Stimulated activated CD4-positive, alpha-beta T cell treated with anti-CD3 and anti-CD28 coated beads, TNF-alpha, amount 100 ng/mL, for 1 hour (primary cell): ENCODE measurements around the gene RAPGEF4.
"Not testable (repeated sequence)": the region's sequence is repeated elsewhere in the genome, so short reads cannot be mapped to it uniquely, and the experiment has no call there.

Experiments used
- DNase-seq, 3 donors: peaks; one replicate each; pipeline ENCODE4 v3.0.0-alpha.2; 2020; ENCODE audit warnings: low read depth in 3 of 3, low spot score in 1 of 3

The RAPGEF4 gene

DNA sequence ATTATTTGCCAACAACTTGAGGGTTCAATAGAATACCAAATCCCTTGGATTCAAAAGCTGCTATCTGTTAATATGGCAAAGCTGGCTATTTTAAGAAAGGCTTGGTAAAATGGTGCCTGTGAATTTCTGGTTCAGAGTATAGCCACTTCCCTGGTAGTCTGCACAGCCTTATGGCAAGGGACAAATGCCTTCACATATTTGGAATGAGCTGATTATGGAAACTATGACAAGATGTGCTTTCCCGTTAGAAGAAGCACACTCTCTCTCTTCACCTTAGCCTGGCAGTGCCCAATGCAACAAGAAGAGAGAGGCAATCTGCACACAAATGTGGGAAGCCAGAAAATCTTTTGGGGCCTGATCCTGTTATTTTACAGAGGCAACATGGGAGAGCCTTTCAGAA is 292.5 kb downstream of the RAPGEF4 start:
- no peak for DNase-seq

DNA sequence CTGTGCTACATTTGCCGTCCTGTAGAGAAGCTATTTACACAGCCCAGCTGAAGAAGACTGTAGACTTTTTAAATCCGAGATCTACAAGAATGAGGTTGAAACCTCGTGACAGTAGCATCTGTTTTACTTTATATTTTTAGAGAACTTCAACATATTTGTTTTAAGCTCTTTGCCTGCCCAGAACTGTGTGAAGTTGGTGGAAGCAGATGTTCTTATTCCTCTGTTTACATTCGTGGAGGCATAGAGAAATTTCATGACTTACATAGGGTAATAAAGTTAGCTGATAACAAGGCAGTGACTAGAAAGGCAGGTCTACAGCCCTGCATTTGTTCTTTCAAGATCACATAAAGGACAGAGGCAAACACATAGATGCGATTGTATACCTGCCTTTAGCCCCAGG is 293.0 kb downstream of the RAPGEF4 start:
- DNase-seq = no peak

DNA sequence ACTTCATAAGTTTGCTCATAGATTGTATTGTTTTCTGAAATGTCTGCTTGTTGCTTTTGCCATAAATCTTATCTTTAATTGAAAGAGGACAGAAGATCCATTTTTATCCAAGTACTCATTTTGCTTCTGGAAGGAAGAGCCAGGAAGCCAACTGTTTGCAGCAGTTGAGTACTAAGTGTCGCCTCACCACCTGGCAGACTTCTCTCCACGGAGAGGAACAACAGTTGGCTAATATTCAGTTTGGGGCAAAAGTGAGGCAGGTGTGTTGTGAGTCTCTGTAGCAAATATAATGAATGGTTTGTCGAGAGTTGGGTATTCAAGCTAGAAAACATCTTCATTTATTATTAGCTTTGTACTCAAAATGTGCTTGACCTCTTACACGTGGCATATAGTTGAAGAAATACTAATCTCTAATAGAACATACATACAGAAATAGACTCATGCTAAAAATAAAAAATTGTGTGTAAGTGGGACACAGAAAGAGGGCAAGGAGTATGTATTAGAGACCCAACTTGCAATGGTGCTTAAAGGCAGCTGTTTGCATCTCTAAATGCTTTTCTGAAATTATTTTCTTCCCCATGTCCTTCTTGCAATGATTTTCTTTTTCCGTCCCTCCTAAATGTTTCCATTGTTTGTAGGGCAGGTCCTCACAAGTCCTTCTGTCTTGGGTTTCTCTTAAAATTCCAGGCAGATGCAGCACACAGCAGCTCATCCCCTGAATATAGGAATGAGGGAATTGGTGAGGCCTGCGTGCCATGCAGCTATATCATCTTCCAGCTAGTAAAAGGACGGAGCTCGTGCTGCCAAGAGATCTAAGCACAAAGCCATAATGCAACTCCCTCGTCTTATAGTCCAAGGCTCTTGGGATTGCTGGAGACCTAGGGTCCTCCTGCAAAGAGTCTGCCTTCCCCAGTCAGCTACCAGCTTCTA is 295.2 kb downstream of the RAPGEF4 start:
- DNase-seq = no peak

DNA sequence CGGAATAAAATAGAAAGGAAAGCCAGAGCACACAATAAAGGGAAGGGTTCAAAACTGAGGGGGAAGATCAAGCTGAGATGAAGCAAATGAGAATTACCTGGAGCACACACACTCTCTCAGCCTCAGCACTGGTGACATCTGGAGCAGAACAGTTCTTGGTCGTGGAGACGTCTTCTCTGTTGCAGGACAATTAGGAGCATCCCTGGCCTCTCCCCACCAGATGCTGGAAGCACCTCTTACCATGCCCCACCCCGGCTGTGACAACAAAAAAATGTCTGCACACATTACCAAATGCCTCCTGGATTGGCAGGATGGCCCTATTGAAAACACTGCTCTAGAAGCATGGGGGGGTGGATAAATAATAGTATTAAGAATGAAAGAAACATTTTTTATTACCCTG is 296.4 kb downstream of the RAPGEF4 start:
- DNase-seq = no peak

DNA sequence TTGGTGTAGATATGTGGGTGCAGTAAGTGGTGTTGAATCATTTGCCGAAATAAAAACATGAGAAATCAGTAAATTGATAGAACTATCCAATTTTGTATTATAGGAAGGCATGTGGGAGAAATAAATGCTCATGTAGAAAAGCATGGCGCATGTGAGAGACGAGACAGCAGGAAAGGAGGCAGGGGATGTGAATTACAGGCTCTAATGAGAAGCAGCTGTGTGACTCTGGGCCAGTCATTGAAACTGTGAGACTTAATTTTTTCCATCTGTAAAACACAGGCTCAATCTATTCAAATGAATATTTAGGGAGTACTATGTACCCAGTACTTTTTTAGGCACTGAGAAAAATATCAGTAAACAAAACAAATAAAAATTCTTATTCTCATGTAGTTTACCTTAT is 297.4 kb downstream of the RAPGEF4 start:
- DNase-seq = no peak

DNA sequence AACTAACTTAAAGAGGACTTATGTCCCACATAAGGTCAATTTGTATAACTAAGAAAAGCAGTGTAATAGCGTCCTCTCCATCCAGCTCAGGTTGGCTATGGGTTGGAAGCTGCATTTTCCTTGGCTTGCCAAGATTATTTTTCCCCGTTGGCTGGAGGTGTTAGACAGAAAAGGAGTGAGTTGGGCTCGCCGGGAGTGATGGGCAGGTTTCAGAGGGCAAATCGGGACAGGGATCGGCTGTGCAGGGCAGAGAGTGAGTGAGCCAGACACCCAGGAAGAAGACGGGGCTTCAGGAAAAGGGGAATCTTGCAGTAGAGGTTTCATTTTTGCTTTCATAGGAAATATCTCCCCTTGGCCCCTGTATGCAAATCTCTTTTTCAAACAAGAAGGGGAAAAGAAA is 298.5 kb downstream of the RAPGEF4 start:
- DNase-seq = no peak

DNA sequence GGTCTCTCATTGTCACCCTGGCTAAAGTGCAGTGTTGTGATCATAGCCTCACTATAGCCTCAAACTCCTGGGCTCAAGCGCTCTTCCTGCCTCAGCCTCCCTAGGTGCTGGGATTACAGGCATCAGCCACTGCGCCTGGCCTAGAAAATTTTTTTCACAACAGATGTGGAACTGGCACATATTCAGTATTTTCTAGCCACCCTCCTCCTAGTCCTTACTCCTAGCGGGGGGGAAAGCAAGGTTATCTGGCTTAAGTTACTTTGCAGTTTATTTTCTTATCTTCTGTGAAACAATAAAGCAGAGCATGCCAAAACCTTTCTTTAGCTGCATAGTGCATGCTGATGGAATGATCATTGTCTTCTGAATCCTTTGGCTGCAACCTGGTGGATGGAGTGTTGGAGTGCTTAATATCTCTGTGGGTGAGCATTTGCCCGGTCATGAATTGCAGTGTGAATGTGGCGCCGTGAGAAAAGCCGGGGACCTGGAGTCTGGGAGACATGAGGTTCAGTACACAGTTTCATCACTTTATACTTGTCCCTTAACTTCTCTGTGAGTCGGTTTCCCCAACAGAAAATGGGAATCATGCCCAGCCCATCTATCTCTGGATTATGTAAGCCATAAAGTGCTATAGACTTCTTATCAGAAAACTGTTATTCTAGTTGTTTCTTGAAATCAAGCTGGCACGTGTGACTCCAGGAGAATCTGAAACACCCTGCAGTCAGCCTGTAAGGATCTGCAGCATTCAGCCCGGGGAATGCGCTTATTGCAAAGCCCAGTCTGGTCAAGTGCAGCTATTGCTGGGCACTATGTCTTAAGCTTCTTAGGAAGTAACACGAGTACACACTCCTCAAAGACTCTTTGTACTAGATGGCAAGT is 301.8 kb downstream of the RAPGEF4 start:
- no peak for DNase-seq

DNA sequence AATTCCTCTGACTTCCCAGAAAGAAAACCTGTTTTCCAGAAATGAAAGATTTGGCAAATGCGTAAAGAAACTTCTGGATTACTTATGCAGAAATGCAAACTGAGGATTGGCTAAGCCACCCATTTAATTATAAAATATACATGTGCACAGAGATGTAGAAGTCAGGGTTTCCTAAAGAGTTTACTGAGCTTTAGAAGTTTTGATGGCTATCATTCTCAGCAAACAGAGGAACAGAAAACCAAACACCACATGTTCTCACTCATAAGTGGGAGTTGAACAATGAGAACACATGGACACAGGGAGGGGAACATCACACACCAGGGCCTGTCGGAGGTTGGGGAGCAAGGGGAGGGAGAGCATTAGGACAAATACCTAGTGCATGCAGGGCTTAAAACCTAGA is 302.6 kb downstream of the RAPGEF4 start:
- not testable (repeated sequence) for DNase-seq

DNA sequence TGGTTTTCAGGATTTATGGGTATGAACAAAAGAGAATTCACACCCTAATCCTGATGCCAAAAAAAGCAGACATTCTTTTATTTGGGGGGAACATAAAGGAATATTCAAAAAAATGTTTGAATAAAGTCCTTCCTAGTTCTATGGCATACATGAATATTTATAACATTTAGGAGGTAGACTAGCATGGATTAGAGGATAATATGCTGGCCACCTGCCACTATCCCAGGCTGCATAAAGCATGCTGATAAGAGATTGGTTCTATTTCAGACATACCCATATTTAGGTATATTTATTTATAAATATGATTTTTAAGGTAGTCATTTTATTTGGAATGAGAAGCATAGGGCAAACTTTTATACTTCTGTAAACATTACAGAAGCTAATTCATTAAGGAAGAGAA is 305.1 kb downstream of the RAPGEF4 start:
- no peak for DNase-seq

DNA sequence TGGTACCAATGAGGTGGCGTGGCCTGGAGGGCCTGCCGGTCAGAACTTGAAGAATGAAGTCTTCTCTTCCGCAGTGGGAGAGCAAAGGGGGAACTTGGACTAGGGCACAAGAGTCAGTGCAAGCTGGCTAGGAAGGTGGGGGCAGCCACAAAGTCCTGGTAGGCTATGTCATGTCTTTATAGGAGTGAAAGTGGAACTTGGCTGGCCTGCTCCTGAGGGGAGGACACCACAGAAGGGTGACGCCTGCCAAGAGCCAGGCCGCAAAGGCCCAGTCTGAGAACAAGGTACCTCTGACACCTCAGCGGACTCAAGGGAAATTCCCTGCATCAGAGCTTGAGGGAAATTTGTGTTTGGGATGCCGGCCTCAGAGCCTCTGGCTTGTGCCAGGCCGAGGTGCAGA is 307.8 kb downstream of the RAPGEF4 start:
- DNase-seq = no peak

DNA sequence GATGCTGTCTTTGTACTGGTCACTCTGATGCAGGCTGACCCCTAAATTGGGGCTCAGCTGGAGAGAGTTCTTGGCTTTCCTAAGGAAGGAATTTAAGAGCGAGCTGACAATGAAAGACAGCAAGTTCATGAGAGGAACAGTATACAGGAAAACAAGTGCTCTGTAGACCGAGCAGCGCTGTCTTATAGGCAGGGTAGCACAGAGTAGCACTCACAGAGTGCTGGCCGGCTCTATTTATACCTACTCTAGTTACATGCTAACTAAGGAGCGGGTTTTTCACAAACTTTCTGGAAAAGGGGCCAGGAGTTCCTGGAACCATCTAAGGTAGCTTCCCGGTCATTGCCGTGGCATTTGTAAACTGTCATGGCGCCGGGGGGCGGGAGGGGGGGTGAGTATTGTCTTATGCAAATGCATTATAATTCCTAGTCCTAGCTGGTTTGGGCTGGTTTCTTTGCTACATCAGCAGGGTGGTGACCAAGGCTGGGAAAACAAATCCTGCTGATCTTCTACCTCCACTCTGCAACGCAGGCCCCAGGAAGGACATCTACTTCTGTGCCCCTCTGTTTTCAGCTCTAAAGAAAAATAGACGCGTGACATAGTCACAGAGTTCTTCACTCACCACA is 308.4 kb downstream of the RAPGEF4 start:
- DNase-seq = no peak

DNA sequence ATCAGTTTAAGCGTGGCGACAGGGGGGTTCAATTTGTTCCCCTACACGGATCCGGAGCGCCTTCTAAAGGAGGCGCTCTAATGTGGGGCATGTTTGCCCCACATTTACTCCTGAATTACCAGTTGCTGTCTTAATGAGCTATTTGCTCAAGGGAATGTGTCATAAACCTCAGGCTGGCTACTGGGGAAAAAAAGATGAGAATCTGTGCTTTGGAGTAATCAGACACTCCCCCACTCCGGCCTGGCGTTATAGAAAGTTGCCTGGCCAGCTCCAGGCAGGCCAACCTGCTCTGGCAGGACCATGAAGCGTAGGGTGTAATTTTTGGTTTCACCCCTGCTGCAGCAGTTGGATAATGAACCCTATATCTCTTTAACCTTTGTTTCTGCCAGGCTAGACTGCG is 309.0 kb downstream of the RAPGEF4 start:
- DNase-seq = no peak

DNA sequence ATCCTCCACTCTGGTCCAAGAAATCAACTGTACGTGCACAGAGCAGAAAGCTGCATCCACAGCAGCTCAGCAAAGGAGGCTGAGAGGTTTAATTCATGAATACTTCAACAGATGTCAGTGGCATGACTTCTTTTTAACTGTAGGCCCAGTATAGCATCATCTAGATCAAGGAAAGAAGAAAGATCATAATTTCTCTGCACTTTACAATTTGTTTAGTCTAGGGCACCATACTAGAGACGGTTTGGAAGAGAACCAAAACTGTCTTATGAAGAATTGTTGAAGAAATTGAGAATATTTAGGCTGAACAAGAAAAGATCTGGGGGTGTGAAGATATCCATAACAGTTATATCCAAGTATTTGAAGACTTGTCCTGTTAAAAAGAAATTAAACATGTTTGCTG is 309.5 kb downstream of the RAPGEF4 start:
- no peak for DNase-seq

DNA sequence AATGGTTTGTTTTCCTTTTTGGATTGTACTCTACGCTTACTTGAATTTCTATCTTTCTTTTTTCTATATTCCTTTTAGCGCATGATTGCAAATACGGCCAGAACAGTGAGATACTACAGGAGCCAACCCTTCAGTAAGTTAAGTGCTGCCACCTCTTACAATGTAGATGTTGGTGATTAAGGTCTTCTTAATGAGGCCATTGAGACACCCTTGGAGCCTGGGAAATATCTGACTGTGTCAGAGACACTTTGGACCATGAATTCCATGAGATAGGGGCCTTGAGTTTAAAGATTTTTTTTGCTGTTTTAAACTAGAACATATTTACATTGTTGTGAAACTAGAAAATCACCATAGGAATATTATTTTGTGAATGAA is 312.9 kb downstream of the RAPGEF4 start:
- DNase-seq = no peak

DNA sequence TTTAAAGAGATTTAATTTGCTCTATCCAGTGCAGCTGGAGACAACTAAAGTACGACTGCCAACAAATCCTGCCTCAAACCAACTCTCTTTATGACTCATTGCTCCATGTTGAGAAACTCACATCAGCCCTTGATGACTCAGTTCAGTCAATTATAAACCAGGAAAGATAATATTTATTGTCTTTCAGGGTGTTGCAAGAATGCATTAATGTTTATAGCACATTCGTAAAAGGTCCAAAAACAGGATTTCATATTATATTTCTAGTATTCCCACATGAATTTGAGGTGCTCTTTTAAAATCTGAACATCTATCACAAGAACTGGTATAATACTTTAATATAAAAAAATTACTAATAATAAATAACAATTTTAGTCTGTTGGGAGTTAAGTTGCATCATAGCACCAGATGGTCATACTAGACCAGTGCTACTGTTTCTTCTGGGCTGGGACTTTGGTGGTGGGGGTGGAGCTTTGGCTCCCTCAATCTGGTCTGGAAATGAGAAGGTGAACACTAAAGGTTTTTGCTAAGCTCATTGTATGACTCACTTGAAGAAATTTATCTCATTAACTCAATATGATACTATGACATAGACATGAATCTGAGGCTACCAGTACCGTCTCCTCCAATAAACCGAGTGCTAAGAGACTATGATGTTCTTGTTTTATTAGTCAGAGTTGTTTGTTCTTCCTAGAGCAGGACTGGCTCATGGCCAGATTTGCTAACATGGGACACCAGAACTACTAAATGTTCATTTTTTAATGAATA is 313.4 kb downstream of the RAPGEF4 start:
- DNase-seq = no peak

DNA sequence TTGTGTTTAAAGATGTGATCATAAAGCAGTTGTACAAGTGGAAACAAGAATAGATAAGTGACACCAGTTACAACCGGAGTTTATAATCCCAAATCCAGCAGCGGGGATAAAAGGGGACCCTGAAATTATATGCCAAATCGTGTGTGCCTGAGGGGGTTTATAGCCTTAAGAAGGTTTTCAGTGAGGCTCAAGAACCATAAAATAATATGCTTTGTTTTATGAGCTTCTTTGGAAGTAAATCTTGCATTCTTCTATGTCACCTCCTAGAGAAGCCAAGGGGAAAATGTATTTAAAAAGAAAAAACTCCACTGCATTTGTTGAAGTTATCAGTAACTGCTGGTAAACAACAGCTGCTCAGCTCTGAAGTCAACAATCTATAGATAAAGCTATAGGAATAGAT is 314.2 kb downstream of the RAPGEF4 start:
- DNase-seq = no peak

DNA sequence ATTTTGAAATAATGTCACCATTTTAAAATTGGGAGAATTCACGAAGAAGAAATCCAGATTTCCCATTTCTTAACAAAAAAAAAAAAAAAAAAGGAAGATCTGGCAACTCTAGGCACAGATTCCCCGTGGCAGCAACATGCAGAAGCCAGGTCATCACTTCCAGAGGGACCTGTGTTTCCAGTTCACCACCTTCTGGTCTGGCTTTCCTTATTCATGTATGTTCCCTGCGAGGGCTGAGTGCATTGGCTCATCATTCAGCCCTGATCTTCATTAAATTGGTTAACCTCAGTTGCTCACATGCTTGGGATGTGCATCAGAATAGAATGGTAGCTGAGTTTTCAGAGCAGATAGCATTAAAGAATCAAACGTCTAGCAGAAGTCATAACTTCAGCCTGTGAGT is 315.0 kb downstream of the RAPGEF4 start:
- DNase-seq = no peak

DNA sequence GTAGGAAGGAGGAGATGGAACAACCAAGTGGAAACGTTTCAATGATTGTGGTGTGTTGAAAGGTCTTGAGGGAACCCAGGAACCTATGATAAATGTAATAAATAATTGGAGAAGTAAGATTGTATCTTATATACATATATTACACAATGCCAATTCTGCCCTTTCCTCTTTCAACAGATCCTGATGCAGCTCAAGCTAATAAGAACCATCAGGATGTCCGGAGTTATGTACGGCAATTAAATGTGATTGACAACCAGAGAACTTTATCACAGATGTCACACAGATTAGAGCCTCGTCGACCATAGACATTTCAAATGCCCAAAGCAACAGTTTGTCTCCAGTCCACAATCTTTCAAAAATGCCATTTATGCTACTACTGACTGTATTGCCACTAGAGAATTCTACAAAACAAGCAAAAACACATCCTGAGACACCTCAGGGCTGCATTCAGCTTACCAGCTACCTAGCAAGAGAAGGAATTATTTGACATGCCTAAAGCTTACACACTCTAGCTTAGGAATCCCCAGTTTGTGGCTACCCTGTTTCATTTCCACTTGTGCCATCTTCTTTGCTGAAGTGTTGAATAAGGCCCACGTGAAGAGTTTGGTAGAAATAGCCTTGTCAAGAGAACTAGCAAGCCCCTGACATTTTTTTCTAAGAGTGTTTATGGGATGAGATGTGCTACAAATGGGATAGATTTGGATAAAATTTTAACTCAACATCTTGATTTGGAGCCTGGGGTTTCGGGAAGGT is 316.0 kb downstream of the RAPGEF4 start:
- no peak for DNase-seq

DNA sequence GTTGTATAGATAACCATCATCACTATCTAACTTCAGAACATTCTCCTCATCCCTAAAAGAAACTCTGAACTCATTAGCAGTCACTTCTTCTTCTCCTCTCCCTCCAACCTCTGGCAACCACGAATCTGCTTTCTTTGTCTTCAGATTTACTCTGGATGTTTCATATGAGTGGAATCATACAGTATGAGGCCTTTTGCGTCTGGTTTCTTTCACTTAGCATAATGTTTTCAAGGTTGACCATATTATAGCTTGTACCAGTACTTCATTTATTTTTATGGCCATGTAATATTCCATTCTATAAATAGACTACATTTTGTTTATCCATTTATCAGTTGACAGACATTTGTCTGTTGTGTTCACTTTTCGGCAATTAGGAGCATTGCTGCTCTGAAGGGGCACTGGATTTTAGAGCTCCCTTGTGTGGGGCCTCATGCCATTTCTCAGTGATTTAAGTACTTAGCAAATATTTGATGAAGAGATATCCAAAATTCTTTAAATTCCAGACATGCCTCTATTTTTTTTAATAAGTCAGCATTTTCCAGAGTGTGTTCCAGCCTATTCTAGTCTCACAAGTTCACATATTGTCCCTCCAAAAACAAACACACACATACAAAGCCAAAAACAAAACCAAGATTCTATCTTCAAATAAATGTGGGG is 317.5 kb downstream of the RAPGEF4 start:
- no peak for DNase-seq

DNA sequence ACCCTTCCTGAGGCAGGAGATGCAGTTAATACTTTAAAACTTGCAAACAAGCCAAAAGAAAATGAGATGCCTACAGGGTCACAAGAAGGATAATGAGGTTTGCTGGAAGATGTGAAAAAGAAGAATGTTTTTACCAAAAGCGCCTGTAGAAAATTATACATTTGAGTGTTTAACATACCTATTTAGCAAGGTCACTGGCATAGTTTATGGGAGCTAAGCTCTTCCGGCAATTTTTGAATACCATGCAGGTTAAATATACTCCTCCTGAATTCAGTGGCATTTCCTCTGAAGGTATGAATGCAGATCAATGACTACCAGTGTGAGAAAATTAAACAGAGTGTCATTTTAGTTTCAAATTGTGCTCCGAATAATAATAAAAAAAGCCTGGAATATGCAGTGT is 318.8 kb downstream of the RAPGEF4 start:
- DNase-seq = no peak
